Upper lobe of left lung (tissue), 6 donors: ENCODE measurements around the gene PMPCA. TPM values are rescaled to one million over a fixed set of nuclear protein-coding genes. Genes with fewer than 3 reads are reported as not detected.

Experiments
- ATAC-seq, 2 donors: fragments of 200-7000 bp; cut with Tn5 transposase; one replicate each; pipeline ENCODE4 v1.9.1; 2022; ENCODE audit warnings: mild to moderate bottlenecking in 2 of 2, moderate library complexity in 2 of 2; ENCODE audit not compliant: low FRiP score in 2 of 2
- DNase-seq, 2 donors: peaks; one replicate each; pipeline ENCODE4 v3.0.0-alpha.2; 2019 to 2020
- H3K27ac ChIP-seq, 4 donors: fragments of 200-600 bp; sonication (generic); one replicate each; pipeline ENCODE4 v1.5.1; 2016 to 2019
- H3K27me3 ChIP-seq, 4 donors: fragments of 200-600 bp; sonication (generic); one replicate each; pipeline ENCODE4 v1.5.1; 2017 to 2019
- H3K36me3 ChIP-seq, 4 donors: fragments of 200-600 bp; sonication (generic); one replicate each; pipeline ENCODE4 v1.5.1; 2016 to 2019
- H3K4me1 ChIP-seq, 4 donors: fragments of 200-600 bp; sonication (generic); one replicate each; pipeline ENCODE4 v1.5.1; 2018 to 2019
- H3K4me3 ChIP-seq, 4 donors: fragments of 200-600 bp; sonication (generic); one replicate each; pipeline ENCODE4 v1.5.1; 2017 to 2019; ENCODE audit warnings: mild to moderate bottlenecking in 2 of 4, moderate library complexity in 1 of 4
- H3K9me3 ChIP-seq, 4 donors: fragments of 200-600 bp; sonication (generic); one replicate each; pipeline ENCODE4 v1.5.1; 2018 to 2019
- CTCF ChIP-seq, 6 experiments: fragments of 450-650 bp in 4 of 6; fragments of 200-600 bp in 2 of 6; sonication (generic) in 2 of 6; IDR thresholded peaks; one replicate each; pipeline ENCODE4 v1.5.1; 2016 to 2019; ENCODE audit warnings: antibody characterized with exemption in 6 of 6
- EP300 ChIP-seq, 4 donors: sonication (generic); formaldehyde crosslinking; IDR thresholded peaks; one replicate each; pipeline ENCODE4 v1.5.1; 2017; ENCODE audit warnings: antibody characterized with exemption in 4 of 4, control low read depth in 2 of 4
- POLR2A ChIP-seq, 4 donors: fragments of 450-650 bp; IDR thresholded peaks; one replicate each; pipeline ENCODE4 v1.5.1; 2016 to 2017; ENCODE audit warnings: antibody characterized with exemption in 4 of 4, mild to moderate bottlenecking in 2 of 4
- POLR2AphosphoS5 ChIP-seq, 2 donors: sonication (generic); formaldehyde crosslinking; IDR thresholded peaks; one replicate each; pipeline ENCODE4 v1.5.1; 2017; ENCODE audit warnings: antibody characterized with exemption in 2 of 2
- WGBS, 2 donors: methylation state at CpG; one replicate each; pipeline ENCODE4 v1.1.5; 2017 to 2018; 5-methylcytosine and 5-hydroxymethylcytosine counted together
- total RNA-seq, 6 donors: library from RNA; depleted of rRNA in 4 of 6; stranded (reverse); fragments of >200 nt in 4 of 6; gene quantifications; one replicate each; pipeline versions ENCODE4 v1.1.0 to v1.2.1, GENCODE V29; 2016 to 2021
- donor health status: DM: no; HTN: no; CAD: no; lungs with moderate emphysema.
- donor health status: DM: no; HTN: yes; CAD: no; lungs with severe emphysema.

PMPCA gene
- total RNA-seq, 6 donors from 2014 or later, result 30.4 to 48.2 (median 41.0) TPM

DNA sequence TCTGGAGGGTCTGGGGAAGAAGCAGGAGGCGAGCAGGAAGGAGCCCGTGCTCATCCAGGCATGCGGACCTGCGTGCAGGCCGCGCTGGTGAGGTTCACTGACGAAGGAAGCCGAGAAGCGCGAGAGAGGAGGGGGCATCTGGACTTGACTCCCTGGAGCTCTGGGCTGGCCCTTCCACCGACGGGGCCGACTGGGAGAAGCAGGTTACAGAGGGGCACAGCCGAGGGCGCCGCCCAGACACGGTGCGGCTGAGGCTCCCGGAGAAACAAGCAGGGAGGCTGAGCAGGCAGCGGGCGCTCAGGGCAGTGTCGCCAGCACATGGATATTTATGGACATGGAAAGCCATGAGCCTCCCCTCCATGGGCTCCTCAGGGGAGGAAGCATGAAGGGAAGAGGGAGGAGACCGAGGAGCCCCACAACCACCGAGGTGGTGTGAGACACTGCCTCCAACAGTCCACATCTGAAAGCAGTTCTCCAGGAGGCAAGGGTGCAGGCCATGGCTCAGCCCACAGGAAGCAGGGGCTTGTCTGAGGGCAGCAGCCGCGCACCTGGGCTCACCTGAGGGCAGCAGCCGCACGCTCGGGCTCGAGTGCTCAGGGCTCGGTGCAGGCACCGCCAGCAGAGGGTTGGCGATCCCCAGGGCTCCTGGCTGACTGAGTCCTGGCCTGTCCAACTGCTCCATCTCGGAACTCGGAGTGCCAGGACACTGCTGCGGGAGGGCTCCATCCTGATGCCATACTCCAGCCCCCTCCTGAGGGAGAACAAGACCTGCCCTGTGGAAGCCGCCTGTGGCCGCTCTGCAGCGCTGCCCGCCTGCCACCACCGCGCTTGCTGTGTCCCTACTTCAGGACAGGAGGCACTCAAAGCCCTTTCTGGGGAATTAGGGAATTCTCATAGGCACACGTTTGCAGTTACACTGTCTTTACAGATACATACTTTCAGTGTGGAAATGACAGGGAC, 44.9 kb downstream of the PMPCA start:
- peaks cover 60 to 100% (median 89%) of the 10 kb centered on the region in 4 donors for H3K36me3 ChIP-seq
- ATAC-seq, result no peak
- peak in 1 of 2 donors; percentile 73 for DNase-seq

DNA sequence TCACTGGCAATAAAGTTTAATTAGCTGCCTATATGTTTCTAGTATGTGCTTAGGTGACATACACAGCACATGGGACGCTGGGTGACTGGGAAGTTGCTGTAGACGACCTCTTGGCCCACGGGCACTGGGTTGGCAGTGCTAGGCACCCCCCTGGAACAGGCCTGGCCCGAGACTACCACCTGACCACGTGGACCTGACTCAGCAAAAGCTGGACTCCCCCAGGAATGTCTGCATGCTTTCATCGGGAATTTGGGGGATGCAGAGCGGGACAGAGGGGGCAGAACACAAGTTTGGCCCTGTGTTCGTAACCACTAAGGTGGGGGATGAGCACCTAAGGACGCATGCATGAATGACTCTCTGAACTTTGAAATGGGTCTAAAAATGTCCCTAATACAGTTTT, 45.8 kb downstream of the PMPCA start:
- 83 to 96% methylated on average over 4 to 9 of the region's 9 CpGs for WGBS, 2 donors
- H3K4me3 ChIP-seq, result no peak overlapping the region
- DNase-seq (no peak), ATAC-seq (no peak)
- no peak overlapping the region for H3K27ac ChIP-seq
- no peak for TF ChIP-seq EP300 (IDR thresholded peaks at IDR 0.05)
- no peak for TF ChIP-seq POLR2A (IDR thresholded peaks at IDR 0.05)
- TF ChIP-seq CTCF (IDR thresholded peaks at IDR 0.05), result no peak
- no peak for TF ChIP-seq POLR2AphosphoS5 (IDR thresholded peaks at IDR 0.05)
- no peaks in the 10 kb centered on the region for H3K27me3 ChIP-seq
- peaks cover 63 to 100% (median 88%) of the 10 kb centered on the region in 4 donors for H3K36me3 ChIP-seq
- H3K9me3 ChIP-seq, result no peaks in the 10 kb centered on the region
- H3K4me1 ChIP-seq, result no peaks in the 10 kb centered on the region

More for the DNA sequence above, 44.9 kb downstream of the PMPCA start:
- no peak overlapping the region for H3K27ac ChIP-seq
- TF ChIP-seq POLR2AphosphoS5 (IDR thresholded peaks at IDR 0.05) (no peak), EP300 (IDR thresholded peaks at IDR 0.05) (no peak), POLR2A (IDR thresholded peaks at IDR 0.05) (no peak), CTCF (IDR thresholded peaks at IDR 0.05) (no peak)
- WGBS, 2 donors, result 92 to 93% methylated on average over 29 to 43 of the region's 43 CpGs
- no peaks in the 10 kb centered on the region for H3K27me3 ChIP-seq
- H3K9me3 ChIP-seq, result no peaks in the 10 kb centered on the region
- no peaks in the 10 kb centered on the region for H3K4me1 ChIP-seq
- no peak overlapping the region for H3K4me3 ChIP-seq

DNA sequence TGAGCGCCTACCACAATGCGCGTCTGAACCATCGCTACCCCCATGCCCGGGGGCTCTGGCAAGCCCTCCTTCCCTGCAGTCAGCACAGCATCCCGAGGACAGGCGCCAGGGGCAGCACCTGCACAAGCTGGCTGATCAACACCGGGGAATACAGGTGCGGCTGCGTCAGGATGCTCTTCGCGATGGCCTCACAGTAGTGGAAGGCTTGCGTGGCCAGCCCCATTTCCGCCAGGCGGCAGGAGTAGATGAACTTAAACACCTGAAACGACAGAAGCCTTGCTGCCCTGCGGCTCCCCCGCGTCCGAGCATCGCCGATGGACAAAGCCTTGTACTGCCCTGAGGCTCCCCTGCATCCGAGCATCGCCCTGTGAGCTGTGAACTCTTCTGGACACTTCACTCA, 46.9 kb downstream of the PMPCA start:
- 94 to 96% methylated on average over 16 to 24 of the region's 24 CpGs for WGBS, 2 donors
- Histone ChIP-seq H3K27me3 (no peaks in the 10 kb centered on the region), H3K27ac (no peak overlapping the region), H3K9me3 (no peaks in the 10 kb centered on the region), H3K4me1 (no peaks in the 10 kb centered on the region), H3K4me3 (no peak overlapping the region), H3K36me3 (peaks cover 68 to 100% (median 93%) of the 10 kb centered on the region in 4 donors)
- no peak for DNase-seq
- TF ChIP-seq CTCF (IDR thresholded peaks at IDR 0.05), result no peak
- TF ChIP-seq EP300 (IDR thresholded peaks at IDR 0.05), result no peak
- TF ChIP-seq POLR2AphosphoS5 (IDR thresholded peaks at IDR 0.05), result no peak
- no peak for TF ChIP-seq POLR2A (IDR thresholded peaks at IDR 0.05)
- ATAC-seq, result no peak

- DNase-seq (peak in 1 of 2 donors; percentile 74), ATAC-seq (no peak)
- H3K4me1 ChIP-seq, result no peaks in the 10 kb centered on the region
- H3K27ac ChIP-seq, result no peak overlapping the region
- no peaks in the 10 kb centered on the region for H3K27me3 ChIP-seq
- H3K36me3 ChIP-seq, result peaks cover 80 to 100% (median 99%) of the 10 kb centered on the region in 4 donors
- H3K9me3 ChIP-seq, result no peaks in the 10 kb centered on the region
- TF ChIP-seq POLR2A (IDR thresholded peaks at IDR 0.05) (no peak), EP300 (IDR thresholded peaks at IDR 0.05) (no peak), POLR2AphosphoS5 (IDR thresholded peaks at IDR 0.05) (no peak), CTCF (IDR thresholded peaks at IDR 0.05) (no peak)
- 94 to 96% methylated on average over 26 to 28 of the region's 28 CpGs for WGBS, 2 donors
- no peak overlapping the region for H3K4me3 ChIP-seq
These were observed 49.0 kb downstream of the PMPCA start for GRCh38 chr9:136459425-136459824.
